Omental fat pad (tissue), 4 donors: ENCODE measurements around the gene PCDHGB6. TPM values are rescaled to one million over a fixed set of nuclear protein-coding genes. Genes with fewer than 3 reads are reported as not detected.
"Not testable (repeated sequence)": the region's sequence is repeated elsewhere in the genome, so short reads cannot be mapped to it uniquely, and the experiment has no call there.

Experiments used
- ATAC-seq: fragments of 150-250 bp; one replicate; pipeline ENCODE4 v1.9.1; 2016; ENCODE audit warnings: mild to moderate bottlenecking, moderate library complexity; ENCODE audit not compliant: low FRiP score
- DNase-seq: peaks from one replicate; pipeline ENCODE4 v3.0.0-alpha.2; 2019; ENCODE audit warnings: low spot score
- CTCF ChIP-seq, 3 donors: fragments of 450-650 bp; IDR thresholded peaks; one replicate each; pipeline ENCODE4 v1.5.1; 2016 to 2017; ENCODE audit warnings: antibody characterized with exemption in 3 of 3, mild to moderate bottlenecking in 3 of 3, moderate library complexity in 2 of 3
- total RNA-seq, 4 donors: library from RNA; depleted of rRNA; stranded (reverse); fragments of >200 nt; gene quantifications; one replicate each; pipeline ENCODE4 v1.1.0, GENCODE V29; 2016

PCDHGB6 gene
- total RNA-seq, 4 donors from 2014 or later: 4.2 to 12.6 (median 6.5) TPM

- no peak for DNase-seq
Observed at GRCh38 chr5:141369994-141370848, 37.6 kb upstream of the PCDHGB6 start, which contains the start of gene PCDHGB3. TSS of gene PCDHGB3 (plus strand) at chr5:141370242. CDS start at chr5:141370395, 153 bp downstream.

DNA sequence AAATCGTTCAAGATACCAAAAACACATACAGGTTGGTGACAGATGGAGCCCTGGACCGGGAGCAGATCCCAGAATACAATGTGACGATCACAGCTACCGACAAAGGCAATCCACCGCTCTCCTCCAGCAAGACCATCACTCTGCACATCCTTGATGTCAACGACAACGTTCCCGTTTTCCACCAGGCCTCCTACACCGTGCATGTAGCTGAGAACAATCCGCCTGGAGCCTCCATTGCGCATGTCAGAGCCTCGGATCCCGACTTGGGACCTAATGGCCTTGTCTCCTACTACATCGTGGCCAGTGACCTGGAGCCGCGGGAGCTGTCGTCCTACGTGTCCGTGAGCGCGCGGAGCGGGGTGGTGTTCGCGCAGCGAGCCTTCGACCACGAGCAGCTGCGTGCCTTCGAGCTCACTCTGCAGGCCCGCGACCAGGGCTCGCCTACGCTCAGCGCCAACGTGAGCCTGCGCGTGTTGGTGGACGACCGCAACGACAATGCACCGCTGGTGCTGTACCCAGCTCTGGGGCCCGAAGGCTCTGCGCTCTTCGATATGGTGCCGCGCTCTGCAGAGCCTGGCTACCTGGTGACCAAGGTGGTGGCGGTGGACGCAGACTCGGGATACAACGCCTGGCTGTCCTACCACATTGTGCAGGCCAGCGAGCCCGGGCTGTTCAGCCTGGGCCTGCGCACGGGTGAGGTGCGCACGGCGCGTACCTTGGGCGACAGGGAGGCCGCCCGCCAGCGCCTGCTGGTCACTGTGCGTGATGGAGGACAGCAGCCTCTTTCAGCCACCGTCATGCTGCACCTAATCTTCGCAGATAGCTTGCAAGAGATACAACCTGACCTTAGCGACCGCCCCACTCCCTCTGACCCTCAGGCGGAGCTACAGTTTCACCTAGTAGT lies 36.0 kb upstream of the PCDHGB6 start:
- ATAC-seq (no peak), DNase-seq (no peak)
- TF ChIP-seq CTCF (IDR thresholded peaks at IDR 0.05): no peak

More at GRCh38 chr5:141369994-141370848, 37.6 kb upstream of the PCDHGB6 start, which contains the start of gene PCDHGB3:
- no peak for TF ChIP-seq CTCF (IDR thresholded peaks at IDR 0.05)
- ATAC-seq: no peak

DNA sequence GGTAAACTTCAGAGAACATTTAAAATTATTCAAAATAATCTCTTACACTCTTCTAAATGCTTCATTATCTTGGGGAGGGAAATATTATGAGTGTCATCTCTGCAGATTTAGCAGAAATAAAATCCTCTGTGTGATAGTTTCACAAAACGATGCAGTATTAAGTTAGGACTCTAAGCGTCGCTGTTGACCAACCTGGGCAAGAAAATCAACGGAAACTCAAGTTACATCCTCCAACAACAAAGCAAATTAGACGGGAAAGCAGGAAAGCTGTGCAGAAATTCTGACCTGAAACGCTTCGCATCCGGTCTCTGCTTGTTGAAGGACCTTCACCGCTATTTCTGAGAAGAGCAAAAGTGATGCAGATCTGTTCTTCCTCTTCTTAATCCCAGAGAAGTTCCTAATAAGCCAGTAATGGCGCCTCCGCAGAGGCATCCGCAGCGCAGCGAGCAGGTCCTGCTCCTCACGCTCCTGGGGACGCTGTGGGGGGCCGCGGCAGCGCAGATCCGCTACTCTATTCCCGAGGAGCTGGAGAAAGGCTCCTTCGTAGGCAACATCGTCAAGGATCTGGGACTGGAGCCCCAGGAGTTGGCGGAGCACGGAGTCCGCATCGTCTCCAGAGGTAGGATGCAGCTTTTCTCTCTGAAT lies 34.0 kb upstream of the PCDHGB6 start, which contains the start of gene PCDHGA6:
Gene PCDHGA6, plus strand, starts transcription at position 219 of the 645 bp plus-strand sequence. Its CDS starts 193 bp downstream, at position 412.
- TF ChIP-seq CTCF (IDR thresholded peaks at IDR 0.05): no peak
- no peak for ATAC-seq
- no peak for DNase-seq

DNA sequence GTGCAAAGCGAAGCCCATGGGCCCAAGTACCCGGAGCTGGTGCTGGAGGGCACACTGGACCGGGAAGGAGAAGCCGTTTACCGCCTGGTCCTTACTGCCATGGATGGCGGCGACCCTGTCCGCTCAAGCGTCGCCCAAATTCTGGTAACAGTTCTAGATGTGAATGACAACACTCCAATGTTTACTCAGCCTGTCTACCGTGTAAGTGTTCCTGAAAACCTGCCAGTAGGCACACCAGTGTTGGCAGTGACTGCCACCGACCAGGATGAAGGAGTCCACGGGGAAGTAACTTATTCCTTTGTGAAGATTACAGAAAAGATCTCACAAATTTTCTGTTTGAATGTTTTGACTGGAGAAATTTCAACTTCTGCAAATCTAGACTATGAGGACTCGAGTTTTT lies 33.2 kb upstream of the PCDHGB6 start:
- TF ChIP-seq CTCF (IDR thresholded peaks at IDR 0.05): no peak
- ATAC-seq (no peak), DNase-seq (no peak)

DNA sequence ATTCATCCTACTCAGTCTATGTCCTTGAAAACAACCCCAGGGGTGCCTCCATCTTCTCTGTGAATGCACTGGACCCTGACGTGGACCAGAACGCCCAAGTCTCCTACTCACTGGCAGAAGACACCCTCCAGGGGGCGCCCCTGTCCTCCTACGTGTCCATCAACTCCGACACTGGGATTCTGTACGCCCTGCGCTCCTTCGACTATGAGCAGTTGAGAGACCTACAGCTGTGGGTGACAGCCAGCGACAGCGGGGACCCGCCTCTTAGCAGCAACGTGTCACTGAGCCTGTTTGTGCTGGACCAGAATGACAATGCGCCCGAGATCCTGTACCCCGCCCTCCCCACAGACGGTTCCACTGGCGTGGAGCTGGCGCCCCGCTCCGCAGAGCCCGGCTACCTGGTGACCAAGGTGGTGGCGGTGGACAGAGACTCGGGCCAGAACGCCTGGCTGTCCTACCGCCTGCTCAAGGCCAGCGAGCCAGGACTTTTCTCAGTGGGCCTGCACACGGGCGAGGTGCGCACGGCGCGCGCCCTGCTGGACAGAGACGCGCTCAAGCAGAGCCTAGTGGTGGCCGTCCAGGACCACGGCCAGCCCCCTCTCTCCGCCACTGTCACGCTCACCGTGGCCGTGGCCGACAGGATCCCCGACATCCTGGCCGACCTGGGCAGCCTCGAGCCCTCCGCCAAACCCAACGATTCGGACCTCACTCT lies 32.2 kb upstream of the PCDHGB6 start:
- DNase-seq, ATAC-seq: not testable (repeated sequence)

GRCh38 chr5:141382469-141383294 lies 25.1 kb upstream of the PCDHGB6 start, which contains the start of gene PCDHGA7:
TSS of gene PCDHGA7 (plus strand) at chr5:141382742. CDS start at chr5:141382900, 158 bp downstream.
- ATAC-seq (no peak), DNase-seq (no peak)
- TF ChIP-seq CTCF (IDR thresholded peaks at IDR 0.05): no peak
